Raji (cell line): Measurements from ENCODE around the gene SEPTIN8.

Experiments
- POLR2A ChIP-seq: IDR thresholded peaks from 2 replicates; pipeline ENCODE4 v1.6.1; 2011; ENCODE audit warnings: low read depth, low read length, control low read depth; ENCODE audit not compliant: insufficient read depth

Gene SEPTIN8

GRCh38 chr5:132777209-132778069, at the start of gene SEPTIN8:
Gene SEPTIN8, minus strand, starts transcription at chr5:132777239. Its CDS starts 102 bp downstream, at chr5:132777137.
- TF ChIP-seq POLR2A: no peak

GRCh38 chr5:132826424-132827082, 49.5 kb upstream of the SEPTIN8 start:
- TF ChIP-seq POLR2A: no peak

- no peak for TF ChIP-seq POLR2A
Observed at GRCh38 chr5:132825834-132826391, 48.9 kb upstream of the SEPTIN8 start.

GRCh38 chr5:132825033-132825833, 48.2 kb upstream of the SEPTIN8 start:
- no peak for TF ChIP-seq POLR2A

- no peak for TF ChIP-seq POLR2A
Observed at GRCh38 chr5:132824426-132824825, 47.4 kb upstream of the SEPTIN8 start.

GRCh38 chr5:132823481-132824050, 46.5 kb upstream of the SEPTIN8 start:
- TF ChIP-seq POLR2A: no peak

- no peak for TF ChIP-seq POLR2A
Observed at GRCh38 chr5:132822650-132823480, 45.8 kb upstream of the SEPTIN8 start.

GRCh38 chr5:132821791-132822190, 44.8 kb upstream of the SEPTIN8 start:
- TF ChIP-seq POLR2A: no peak

GRCh38 chr5:132821350-132821749, 44.3 kb upstream of the SEPTIN8 start:
- TF ChIP-seq POLR2A: no peak

- TF ChIP-seq POLR2A: no peak
Observed at GRCh38 chr5:132820162-132820754, 43.2 kb upstream of the SEPTIN8 start.

- no peak for TF ChIP-seq POLR2A
Observed at GRCh38 chr5:132819468-132819867, 42.4 kb upstream of the SEPTIN8 start.

- TF ChIP-seq POLR2A: no peak
Observed at GRCh38 chr5:132817011-132817410, 40.0 kb upstream of the SEPTIN8 start.

GRCh38 chr5:132816554-132816953, 39.5 kb upstream of the SEPTIN8 start:
- no peak for TF ChIP-seq POLR2A

- no peak for TF ChIP-seq POLR2A
Observed at GRCh38 chr5:132816083-132816482, 39.0 kb upstream of the SEPTIN8 start.
